Stomach (tissue), 4 donors: ENCODE results near the gene GAPT.

Experiments
- CTCF ChIP-seq, 7 experiments: fragments of 450-650 bp in 4 of 7; fragments of 200-600 bp in 3 of 7; sonication (generic) in 3 of 7; IDR thresholded peaks; one replicate each; pipeline ENCODE4 v1.5.1; 2016 to 2019; ENCODE audit warnings: antibody characterized with exemption in 7 of 7, control low read depth in 2 of 7, mild to moderate bottlenecking in 1 of 7
- POLR2AphosphoS5 ChIP-seq, 3 donors: sonication (generic); formaldehyde crosslinking; IDR thresholded peaks; one replicate each; pipeline ENCODE4 v1.6.1; 2016; ENCODE audit warnings: antibody characterized with exemption in 3 of 3

DNA sequence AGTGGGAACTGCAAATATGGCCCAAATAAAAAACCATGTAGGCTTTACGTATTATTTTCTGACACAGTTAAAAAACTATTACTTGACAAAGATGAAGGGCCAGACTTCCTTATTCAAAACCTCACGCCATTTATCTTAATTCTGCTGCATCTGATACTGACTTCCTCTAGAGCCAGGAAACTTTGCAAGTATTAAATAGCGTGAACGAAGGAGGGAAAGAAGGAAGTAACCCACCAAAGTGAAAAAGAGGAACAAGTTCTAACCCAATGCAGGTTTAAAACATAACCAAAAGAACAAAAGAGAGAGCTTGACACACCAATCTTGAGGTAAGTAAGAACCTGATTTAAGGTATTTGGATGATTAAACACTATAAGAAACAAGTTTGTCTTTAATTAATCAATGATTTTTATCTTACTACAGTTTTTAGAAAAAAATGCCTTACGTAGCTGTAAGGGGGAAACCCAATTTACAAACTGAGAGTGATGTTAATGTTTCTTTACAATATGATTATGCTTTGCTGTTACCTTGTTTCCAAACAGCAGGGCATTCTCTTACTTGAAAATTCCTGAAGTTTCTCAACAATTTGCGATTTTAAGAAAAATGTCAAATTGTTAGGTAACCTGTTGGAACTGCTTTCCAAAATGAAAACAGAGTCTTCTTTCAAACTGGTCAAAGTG, at the start of gene GAPT:
- no peak for TF ChIP-seq CTCF (IDR thresholded peaks at IDR 0.05)
- TF ChIP-seq POLR2AphosphoS5 (IDR thresholded peaks at IDR 0.05) = no peak
